GM19238 (cell line): Measurements from ENCODE around the gene NTMT1.
A peak's percentile ranks its signal among the peaks of the same experiment; 100 is the strongest.

Experiments
- DNase-seq: peaks from one replicate; pipeline ENCODE4 v3.0.0; 2011; ENCODE audit warnings: low spot score; ENCODE audit not compliant: insufficient read length

The NTMT1 gene

GRCh38 chr9:129637102-129637501 lies 11.1 kb downstream of the NTMT1 start:
- DNase-seq = no peak

GRCh38 chr9:129637673-129638439 lies 11.9 kb downstream of the NTMT1 start:
- no peak for DNase-seq

GRCh38 chr9:129639034-129639630 lies 13.2 kb downstream of the NTMT1 start:
- no peak for DNase-seq

- DNase-seq = no peak
These were observed 13.8 kb downstream of the NTMT1 start for GRCh38 chr9:129639756-129640085.

GRCh38 chr9:129640086-129640870 lies 14.3 kb downstream of the NTMT1 start:
- DNase-seq = no peak

GRCh38 chr9:129640871-129641749 lies 15.1 kb downstream of the NTMT1 start:
- DNase-seq = no peak

GRCh38 chr9:129641750-129642585 lies 16.0 kb downstream of the NTMT1 start, which contains the start of gene ASB6:
Gene ASB6, minus strand, starts transcription at chr9:129642151. Its CDS starts 152 bp downstream, at chr9:129641999.
- DNase-seq = peak; percentile 100

- DNase-seq = no peak
These were observed 17.7 kb downstream of the NTMT1 start for GRCh38 chr9:129643706-129644105.

- no peak for DNase-seq
These were observed 18.4 kb downstream of the NTMT1 start for GRCh38 chr9:129644365-129644764.

- DNase-seq = no peak
These were observed 18.9 kb downstream of the NTMT1 start for GRCh38 chr9:129644902-129645301.

GRCh38 chr9:129646252-129646651 lies 20.3 kb downstream of the NTMT1 start:
- DNase-seq = no peak

GRCh38 chr9:129646654-129647053 lies 20.7 kb downstream of the NTMT1 start:
- DNase-seq = no peak

GRCh38 chr9:129647635-129648034 lies 21.7 kb downstream of the NTMT1 start:
- DNase-seq = no peak

GRCh38 chr9:129648092-129648763 lies 22.3 kb downstream of the NTMT1 start:
- no peak for DNase-seq

- no peak for DNase-seq
These were observed 22.8 kb downstream of the NTMT1 start for GRCh38 chr9:129648764-129649115.

- no peak for DNase-seq
These were observed 24.0 kb downstream of the NTMT1 start for GRCh38 chr9:129649726-129650679.

- no peak for DNase-seq
These were observed 24.8 kb downstream of the NTMT1 start for GRCh38 chr9:129650680-129651235.

- no peak for DNase-seq
These were observed 28.0 kb downstream of the NTMT1 start for GRCh38 chr9:129653823-129654553.
